Panc1 (cell line): ENCODE measurements around the gene CACNA2D3. TPM values are rescaled to one million over a fixed set of nuclear protein-coding genes. Genes with fewer than 3 reads are reported as not detected.
A peak's percentile ranks its signal among the peaks of the same experiment; 100 is the strongest.

Source experiments
- ATAC-seq: fragments of 200-7000 bp; cut with Tn5 transposase; 2 replicates; pipeline ENCODE4 v1.9.1; 2020; ENCODE audit warnings: mild to moderate bottlenecking, moderate library complexity
- BruUV-seq: library from RNA; stranded (reverse); fragments of 400-500 nt; replicated peaks from 2 replicates; lab custom pipeline; 2021; lab: Mats Ljungman, UMichigan
- CTCF ChIA-PET: fragments of 300-600 bp; sonication (Branson Sonifier 250); formaldehyde crosslinking; loops from one replicate; lab custom pipeline; 2022; ENCODE audit warnings: antibody characterized with exemption; lab: Charles Lee
- POLR2A ChIA-PET: fragments of 300-600 bp; sonication (Branson Sonifier 250); formaldehyde crosslinking; loops from one replicate; lab custom pipeline; 2022; ENCODE audit warnings: antibody characterized with exemption; lab: Charles Lee
- DNase-seq: peaks from one replicate; pipeline ENCODE4 v3.0.0-alpha.2; 2010; ENCODE audit warnings: low read depth, low spot score
- H3K27ac ChIP-seq: 2 replicates; pipeline ENCODE4 v1.5.1; 2011; ENCODE audit warnings: mild to moderate bottlenecking, low read length, inconsistent platforms
- H3K27me3 ChIP-seq: fragments of 200-500 bp; sonication (Bioruptor generic); 2 replicates; pipeline ENCODE4 v1.6.0; 2014; ENCODE audit warnings: low read length, inconsistent platforms; ENCODE audit not compliant: control insufficient read depth, insufficient read depth
- H3K36me3 ChIP-seq: fragments of 200-500 bp; sonication (Bioruptor generic); 2 replicates; pipeline ENCODE4 v1.5.1; 2014; ENCODE audit warnings: inconsistent platforms, mild to moderate bottlenecking, low read length, moderate library complexity; ENCODE audit not compliant: control insufficient read depth, insufficient read depth
- H3K4me1 ChIP-seq: 2 replicates; pipeline ENCODE4 v1.5.1; 2011; ENCODE audit warnings: inconsistent platforms, mild to moderate bottlenecking, low read length, moderate library complexity; ENCODE audit not compliant: control insufficient read depth, insufficient read depth
- H3K4me3 ChIP-seq, 2 experiments: 2 replicates each; pipeline ENCODE4 v1.5.1; 2011 to 2012; ENCODE audit warnings: low read depth in 2 of 2, low read length in 2 of 2, mild to moderate bottlenecking in 2 of 2, inconsistent platforms in 1 of 2, moderate library complexity in 1 of 2
- H3K9me3 ChIP-seq: fragments of 200-500 bp; sonication (Bioruptor generic); 2 replicates; pipeline ENCODE4 v1.5.1; 2014; ENCODE audit warnings: low read depth, mild to moderate bottlenecking, inconsistent platforms, low read length, moderate library complexity; ENCODE audit not compliant: control insufficient read depth, insufficient read depth
- POLR2AphosphoS5 ChIP-seq: IDR thresholded peaks from 2 replicates; pipeline ENCODE4 v1.6.1; 2012; ENCODE audit warnings: mild to moderate bottlenecking, low read depth, low read length, moderate library complexity
- SIN3A ChIP-seq: IDR thresholded peaks from 2 replicates; pipeline ENCODE4 v1.6.1; 2012; ENCODE audit warnings: low read depth, mild to moderate bottlenecking, low read length, moderate library complexity, borderline replicate concordance; ENCODE audit not compliant: insufficient read depth
- TCF7L2 ChIP-seq: IDR thresholded peaks from 2 replicates; pipeline ENCODE4 v1.6.1; 2011; ENCODE audit warnings: mild to moderate bottlenecking, low read depth, low read length, inconsistent platforms
- in situ Hi-C: cut with HindIII; loops from 2 replicates; pipeline ENCODE4 v1.10.0; 2016; ENCODE audit warnings: low sequenced_read_pairs, low pct_unique_long_range_greater_than_20kb
- intact Hi-C: fragments of 100-400 bp; cut with micrococcal nuclease; formaldehyde crosslinking; loops from one replicate; pipeline ENCODE4 v1.10.0; 2022; ENCODE audit not compliant: unreplicated experiment
- total RNA-seq: library from RNA; stranded (reverse); gene quantifications from one replicate; pipeline ENCODE4 v1.2.1, GENCODE V29; 2021; ENCODE audit not compliant: unreplicated experiment
- TF ChIP-seq, protein P1 (sequence below), 2 experiments: IDR thresholded peaks; 2 replicates each; pipeline ENCODE4 v1.6.1; 2011 to 2012; ENCODE audit warnings: low read depth in 2 of 2, control low read depth in 1 of 2, low read length in 1 of 2, mild to moderate bottlenecking in 1 of 2, moderate library complexity in 1 of 2; ENCODE audit not compliant: insufficient read depth in 1 of 2
- TF ChIP-seq, protein P2 (sequence below): fragments of 450-650 bp; IDR thresholded peaks from 2 replicates; pipeline ENCODE4 v1.5.1; 2017; ENCODE audit warnings: mild to moderate bottlenecking

Gene CACNA2D3
- total RNA-seq, 1 experiment from 2014 or later, result 0.41 TPM

DNA sequence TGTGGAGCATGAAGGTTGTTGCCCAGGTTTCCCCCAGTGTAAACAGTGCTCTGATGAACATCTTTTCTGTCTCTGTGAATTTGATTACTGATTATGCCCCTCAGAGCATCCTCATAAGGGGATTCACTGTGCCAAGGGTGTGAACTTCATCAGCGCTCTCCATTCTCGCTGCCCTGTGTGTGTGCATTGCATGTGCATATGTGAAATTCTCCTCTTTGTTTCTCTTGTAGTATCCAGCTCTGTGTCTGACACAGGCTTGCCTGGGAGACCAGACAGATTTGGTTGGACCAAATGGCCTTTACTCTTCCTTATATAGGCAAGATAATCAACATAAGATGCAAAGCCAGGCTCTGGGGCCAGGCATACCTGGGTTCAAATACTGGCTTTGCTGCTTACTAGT lies 21.9 kb downstream of the CACNA2D3 start:
- Histone ChIP-seq H3K4me3 (no peak overlapping the region), H3K36me3 (no peaks in the 10 kb centered on the region), H3K4me1 (no peaks in the 10 kb centered on the region), H3K27me3 (peaks cover 2% of the 10 kb centered on the region), H3K27ac (no peak overlapping the region), H3K9me3 (no peaks in the 10 kb centered on the region)
- POLR2A ChIA-PET, result no interaction called here
- CTCF ChIA-PET, result no interaction called here
- in situ Hi-C loops (no loop called here), intact Hi-C loops (no loop called here)
- ATAC-seq (no peak), DNase-seq (no peak)
- TF ChIP-seq SIN3A, result no peak
- TF ChIP-seq POLR2AphosphoS5, result no peak
- TF ChIP-seq, protein P1, sequence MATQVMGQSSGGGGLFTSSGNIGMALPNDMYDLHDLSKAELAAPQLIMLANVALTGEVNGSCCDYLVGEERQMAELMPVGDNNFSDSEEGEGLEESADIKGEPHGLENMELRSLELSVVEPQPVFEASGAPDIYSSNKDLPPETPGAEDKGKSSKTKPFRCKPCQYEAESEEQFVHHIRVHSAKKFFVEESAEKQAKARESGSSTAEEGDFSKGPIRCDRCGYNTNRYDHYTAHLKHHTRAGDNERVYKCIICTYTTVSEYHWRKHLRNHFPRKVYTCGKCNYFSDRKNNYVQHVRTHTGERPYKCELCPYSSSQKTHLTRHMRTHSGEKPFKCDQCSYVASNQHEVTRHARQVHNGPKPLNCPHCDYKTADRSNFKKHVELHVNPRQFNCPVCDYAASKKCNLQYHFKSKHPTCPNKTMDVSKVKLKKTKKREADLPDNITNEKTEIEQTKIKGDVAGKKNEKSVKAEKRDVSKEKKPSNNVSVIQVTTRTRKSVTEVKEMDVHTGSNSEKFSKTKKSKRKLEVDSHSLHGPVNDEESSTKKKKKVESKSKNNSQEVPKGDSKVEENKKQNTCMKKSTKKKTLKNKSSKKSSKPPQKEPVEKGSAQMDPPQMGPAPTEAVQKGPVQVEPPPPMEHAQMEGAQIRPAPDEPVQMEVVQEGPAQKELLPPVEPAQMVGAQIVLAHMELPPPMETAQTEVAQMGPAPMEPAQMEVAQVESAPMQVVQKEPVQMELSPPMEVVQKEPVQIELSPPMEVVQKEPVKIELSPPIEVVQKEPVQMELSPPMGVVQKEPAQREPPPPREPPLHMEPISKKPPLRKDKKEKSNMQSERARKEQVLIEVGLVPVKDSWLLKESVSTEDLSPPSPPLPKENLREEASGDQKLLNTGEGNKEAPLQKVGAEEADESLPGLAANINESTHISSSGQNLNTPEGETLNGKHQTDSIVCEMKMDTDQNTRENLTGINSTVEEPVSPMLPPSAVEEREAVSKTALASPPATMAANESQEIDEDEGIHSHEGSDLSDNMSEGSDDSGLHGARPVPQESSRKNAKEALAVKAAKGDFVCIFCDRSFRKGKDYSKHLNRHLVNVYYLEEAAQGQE (IDR thresholded peaks at IDR 0.05; ENCODE audit: insufficient read depth in 1 of 2, low read depth in 2 of 2, low read length in 1 of 2), result no peak
- no TSS peak for BruUV-seq

DNA sequence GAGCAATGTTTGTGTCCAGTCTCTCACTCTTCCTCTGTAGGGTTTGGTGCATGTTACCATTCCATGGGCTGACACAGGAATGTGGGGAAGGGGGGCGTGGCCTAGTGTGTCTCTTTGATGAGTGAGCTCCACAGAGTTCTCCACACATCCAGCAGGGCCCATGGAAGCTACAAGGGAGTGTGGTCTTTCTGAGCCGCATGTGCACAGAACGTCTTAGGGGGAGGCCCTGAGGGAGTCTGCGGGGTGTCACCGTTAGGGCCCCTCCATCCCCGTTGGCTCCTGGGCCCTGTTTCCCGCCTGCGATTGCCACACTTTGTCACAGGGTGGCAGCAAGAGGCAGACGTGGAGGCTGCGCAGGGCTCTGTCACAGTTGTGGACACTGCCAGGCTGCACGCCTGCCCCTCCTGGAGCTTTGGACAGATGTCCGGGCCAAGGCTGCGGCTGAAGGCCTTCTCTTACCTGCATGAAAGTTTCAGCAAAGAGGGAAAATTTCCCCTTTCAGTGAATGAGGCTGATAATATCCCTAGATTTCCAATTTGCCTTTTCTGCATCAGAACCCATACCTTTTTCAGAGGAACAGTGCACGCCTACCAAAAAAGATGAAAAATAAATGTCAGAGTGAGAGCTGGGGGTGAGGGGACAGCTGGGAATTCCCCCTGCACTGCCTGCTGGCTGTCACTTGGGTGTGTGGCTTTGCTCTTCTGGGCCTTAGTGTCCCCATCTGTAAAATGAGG lies 24.3 kb downstream of the CACNA2D3 start:
- no peak for TF ChIP-seq TCF7L2
- TF ChIP-seq, protein P1 (IDR thresholded peaks at IDR 0.05; ENCODE audit: insufficient read depth in 1 of 2, low read depth in 2 of 2, low read length in 1 of 2), result no peak
- TF ChIP-seq, protein P2, sequence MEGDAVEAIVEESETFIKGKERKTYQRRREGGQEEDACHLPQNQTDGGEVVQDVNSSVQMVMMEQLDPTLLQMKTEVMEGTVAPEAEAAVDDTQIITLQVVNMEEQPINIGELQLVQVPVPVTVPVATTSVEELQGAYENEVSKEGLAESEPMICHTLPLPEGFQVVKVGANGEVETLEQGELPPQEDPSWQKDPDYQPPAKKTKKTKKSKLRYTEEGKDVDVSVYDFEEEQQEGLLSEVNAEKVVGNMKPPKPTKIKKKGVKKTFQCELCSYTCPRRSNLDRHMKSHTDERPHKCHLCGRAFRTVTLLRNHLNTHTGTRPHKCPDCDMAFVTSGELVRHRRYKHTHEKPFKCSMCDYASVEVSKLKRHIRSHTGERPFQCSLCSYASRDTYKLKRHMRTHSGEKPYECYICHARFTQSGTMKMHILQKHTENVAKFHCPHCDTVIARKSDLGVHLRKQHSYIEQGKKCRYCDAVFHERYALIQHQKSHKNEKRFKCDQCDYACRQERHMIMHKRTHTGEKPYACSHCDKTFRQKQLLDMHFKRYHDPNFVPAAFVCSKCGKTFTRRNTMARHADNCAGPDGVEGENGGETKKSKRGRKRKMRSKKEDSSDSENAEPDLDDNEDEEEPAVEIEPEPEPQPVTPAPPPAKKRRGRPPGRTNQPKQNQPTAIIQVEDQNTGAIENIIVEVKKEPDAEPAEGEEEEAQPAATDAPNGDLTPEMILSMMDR, result peak; percentile 79
- TF ChIP-seq POLR2AphosphoS5, result no peak
- Histone ChIP-seq H3K4me3 (no peak overlapping the region), H3K27ac (no peak overlapping the region), H3K27me3 (peaks cover 2% of the 10 kb centered on the region), H3K4me1 (no peaks in the 10 kb centered on the region), H3K9me3 (no peaks in the 10 kb centered on the region), H3K36me3 (no peaks in the 10 kb centered on the region)
- ChIA-PET CTCF (interaction anchor here (0.6 kb wide), 1 partner anchor 61 kb away, joined by 3 read pairs; no protein-coding TSS in a partner anchor), POLR2A (no interaction called here)
- ATAC-seq (peak; percentile 94), DNase-seq (no peak)
- in situ Hi-C loops (no loop called here), intact Hi-C loops (no loop called here)
- no TSS peak for BruUV-seq
